ENCODE data around the gene ASCC3.

- TF ChIP-seq POLR2A (IDR thresholded peaks at IDR 0.05) (no peak), CTCF (IDR thresholded peaks at IDR 0.05) (no peak)
These were observed 4.9 kb downstream of the ASCC3 start for GRCh38 chr6:100876251-100876650.
